PC-3 (cell line): Measurements from ENCODE around the gene DCAF15.

Experiments
- EZH2 ChIP-seq: fragments of 300-600 bp; sonication (generic); IDR thresholded peaks from one replicate; pipeline ENCODE4 v1.6.1; 2017; ENCODE audit warnings: antibody characterized with exemption, mild to moderate bottlenecking, low read length; ENCODE audit not compliant: unreplicated experiment
- TF ChIP-seq, protein P1 (sequence below): fragments of 300-600 bp; sonication (generic); conservative IDR thresholded peaks from 2 replicates; pipeline ENCODE4 v1.5.1; 2017; ENCODE audit warnings: antibody characterized with exemption, low read depth, mild to moderate bottlenecking, low read length

DNA sequence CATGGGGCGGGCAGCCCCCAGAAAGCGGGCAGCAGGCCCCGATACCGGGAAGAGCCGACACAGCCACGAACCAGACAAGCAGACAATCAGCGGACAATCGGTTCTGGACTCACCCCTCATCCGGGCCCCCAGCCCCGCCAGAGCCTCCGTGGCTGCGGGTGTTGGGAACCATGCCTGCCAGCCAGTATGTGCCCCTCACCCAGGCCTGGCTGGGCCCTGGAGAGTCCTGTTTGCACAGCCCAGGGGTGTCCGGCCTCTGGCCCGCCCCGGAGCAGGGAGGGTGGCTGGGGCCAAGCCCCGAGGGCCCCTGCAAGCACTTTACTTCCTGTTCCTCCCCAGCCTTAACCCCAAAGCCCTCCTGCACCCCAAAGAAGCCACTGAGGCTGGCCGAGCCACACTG is 21.9 kb upstream of the DCAF15 start:
- TF ChIP-seq, protein P1, sequence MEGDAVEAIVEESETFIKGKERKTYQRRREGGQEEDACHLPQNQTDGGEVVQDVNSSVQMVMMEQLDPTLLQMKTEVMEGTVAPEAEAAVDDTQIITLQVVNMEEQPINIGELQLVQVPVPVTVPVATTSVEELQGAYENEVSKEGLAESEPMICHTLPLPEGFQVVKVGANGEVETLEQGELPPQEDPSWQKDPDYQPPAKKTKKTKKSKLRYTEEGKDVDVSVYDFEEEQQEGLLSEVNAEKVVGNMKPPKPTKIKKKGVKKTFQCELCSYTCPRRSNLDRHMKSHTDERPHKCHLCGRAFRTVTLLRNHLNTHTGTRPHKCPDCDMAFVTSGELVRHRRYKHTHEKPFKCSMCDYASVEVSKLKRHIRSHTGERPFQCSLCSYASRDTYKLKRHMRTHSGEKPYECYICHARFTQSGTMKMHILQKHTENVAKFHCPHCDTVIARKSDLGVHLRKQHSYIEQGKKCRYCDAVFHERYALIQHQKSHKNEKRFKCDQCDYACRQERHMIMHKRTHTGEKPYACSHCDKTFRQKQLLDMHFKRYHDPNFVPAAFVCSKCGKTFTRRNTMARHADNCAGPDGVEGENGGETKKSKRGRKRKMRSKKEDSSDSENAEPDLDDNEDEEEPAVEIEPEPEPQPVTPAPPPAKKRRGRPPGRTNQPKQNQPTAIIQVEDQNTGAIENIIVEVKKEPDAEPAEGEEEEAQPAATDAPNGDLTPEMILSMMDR, result no peak
- no peak for TF ChIP-seq EZH2
